ENCODE results near the gene PDK1.

GRCh38 chr2:172574965-172575364 is 19.1 kb downstream of the PDK1 start:
- no peak for TF ChIP-seq CTCF (conservative IDR thresholded peaks at IDR 0.05 in 1 of 2, IDR thresholded peaks at IDR 0.05 in 1 of 2; ENCODE audit: extremely low read depth in 1 of 2, insufficient read depth in 1 of 2, low read depth in 1 of 2, low read length in 2 of 2)
- no peak for TF ChIP-seq EZH2 (IDR thresholded peaks at IDR 0.05; ENCODE audit: borderline replicate concordance, low read length)
